GM21528 (cell line): ENCODE measurements around the gene ECM2.

Source experiments
- ATAC-seq: cut with Tn5 transposase; IDR thresholded peaks from one replicate; pipeline ENCODE4 v1.9.1; 2021; ENCODE audit warnings: mild to moderate bottlenecking, moderate library complexity; ENCODE audit not compliant: unreplicated experiment, low FRiP score

The ECM2 gene

DNA sequence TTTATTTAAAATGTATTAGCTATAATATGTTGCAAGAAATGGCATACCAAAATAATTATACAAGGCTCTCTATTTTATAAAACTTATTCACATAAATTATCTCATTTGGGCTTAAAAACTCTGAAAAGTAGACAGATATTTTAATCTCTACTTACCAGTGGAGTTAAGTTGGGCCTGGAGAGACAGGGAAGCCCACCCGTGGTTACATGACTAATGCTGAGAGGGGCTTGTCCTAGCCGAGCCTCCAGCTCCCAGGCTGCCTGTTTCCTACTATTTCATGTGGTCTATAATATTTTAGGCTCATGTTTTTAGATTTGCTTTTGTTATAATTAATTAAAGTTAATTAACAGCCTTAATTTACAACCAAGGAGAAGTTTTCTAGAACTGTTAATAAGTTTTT is 32.6 kb downstream of the ECM2 start:
- ATAC-seq, result no peak

DNA sequence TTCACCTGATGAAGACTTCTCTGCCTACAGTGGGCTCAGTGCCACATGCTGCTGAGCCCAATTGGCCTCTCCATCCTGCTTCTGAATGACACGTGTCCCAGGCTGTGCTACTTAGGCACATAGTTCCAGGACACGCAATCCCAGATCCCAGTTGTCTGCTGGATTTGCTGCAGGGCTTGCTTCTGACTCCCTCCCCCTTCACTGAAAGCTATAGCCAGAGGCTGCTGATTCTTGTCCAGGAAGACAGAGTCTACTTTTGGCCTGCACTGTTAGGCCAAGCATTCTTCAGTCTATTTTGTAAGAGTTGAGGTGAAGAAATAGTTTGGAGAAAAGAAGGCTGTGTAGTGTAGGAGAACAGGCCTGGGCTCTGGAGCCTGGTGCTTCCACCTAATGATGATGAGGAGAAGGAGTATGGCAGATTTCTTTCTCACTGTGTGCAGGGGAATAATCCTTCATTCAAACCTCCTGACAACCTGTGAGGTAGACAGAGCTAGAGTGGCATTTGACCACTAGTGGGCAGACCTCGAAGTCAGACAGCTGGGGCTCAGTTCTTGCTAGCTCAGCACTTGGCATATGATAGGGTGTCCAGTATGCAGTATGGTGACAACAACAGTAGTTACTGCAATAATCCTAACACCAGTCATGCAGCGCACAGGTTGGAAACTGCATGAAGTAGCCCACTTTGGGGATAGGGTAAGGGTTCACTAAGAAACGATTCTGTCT is 34.0 kb downstream of the ECM2 start:
- no peak for ATAC-seq

DNA sequence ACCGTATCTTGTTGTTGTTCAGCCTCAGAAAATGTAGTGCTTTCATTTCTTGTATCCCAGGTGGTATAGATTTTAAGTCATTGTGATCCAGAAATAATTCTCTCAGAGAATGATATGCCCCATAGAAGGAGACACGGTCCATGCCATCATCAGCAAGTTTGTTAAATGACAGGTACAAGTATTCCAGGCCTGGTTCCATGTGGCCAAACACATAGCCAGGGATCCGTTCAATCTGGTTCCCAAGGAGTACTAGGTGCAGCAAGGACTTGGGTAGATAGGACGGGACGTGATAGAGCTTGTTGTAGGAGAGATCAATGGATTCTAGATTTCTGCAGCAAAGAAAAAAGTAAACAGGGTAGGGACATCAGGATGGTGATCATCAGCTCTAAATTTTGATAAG is 35.1 kb downstream of the ECM2 start:
- no peak for ATAC-seq

DNA sequence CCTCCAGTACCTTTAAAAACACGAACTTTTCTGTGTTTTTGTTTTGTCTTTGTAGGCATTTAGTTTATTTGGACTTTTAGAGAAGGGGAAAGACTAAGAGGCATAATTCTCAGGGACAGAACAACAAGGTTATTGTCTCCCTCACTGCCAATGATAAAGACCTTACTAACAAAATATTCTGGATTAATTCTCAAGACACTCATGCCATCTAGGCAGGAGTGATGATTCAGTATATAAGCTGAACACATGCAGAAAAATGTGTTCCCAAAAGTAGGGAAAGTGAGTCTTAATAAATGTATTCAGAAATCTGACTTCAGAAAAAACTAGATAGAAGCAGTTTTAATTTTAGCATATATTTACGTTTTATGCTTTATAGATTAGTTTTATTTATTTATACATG is 36.1 kb downstream of the ECM2 start:
- ATAC-seq, result no peak

DNA sequence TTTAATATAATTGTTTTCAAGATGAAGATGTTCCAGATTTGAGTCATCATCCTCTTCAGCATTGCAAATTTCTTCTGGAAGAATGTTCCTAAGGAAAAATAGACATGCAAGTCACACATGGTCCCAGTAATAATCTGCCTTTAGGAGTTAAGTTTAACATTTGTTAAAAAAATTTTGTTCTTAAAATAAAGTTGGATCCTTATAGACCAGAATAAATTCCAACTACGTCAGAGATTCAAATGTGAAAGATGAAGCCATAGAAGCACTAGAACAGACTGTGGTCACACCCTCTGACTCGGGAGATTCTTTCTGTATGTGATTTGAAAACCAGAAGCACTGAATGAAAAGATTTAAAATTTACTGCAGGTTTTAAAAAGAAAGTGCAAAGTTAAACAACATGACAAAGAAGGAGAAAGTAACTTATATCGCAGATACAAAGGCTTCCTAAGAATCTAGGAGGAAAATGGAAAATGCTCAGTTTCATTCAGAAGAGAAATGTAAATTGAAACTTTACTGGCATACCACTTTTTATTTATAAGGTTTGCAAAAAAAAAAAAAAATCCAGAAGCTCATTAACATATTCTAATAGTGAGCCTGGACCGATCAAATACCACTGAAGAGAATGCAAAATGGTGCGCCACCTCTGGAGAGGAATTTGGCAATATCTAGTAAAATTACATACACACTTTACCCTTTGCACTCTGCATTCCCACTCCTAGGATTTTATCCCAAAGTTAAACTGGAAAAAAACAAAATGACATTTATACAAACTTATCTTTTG is 39.2 kb downstream of the ECM2 start:
- no peak for ATAC-seq

DNA sequence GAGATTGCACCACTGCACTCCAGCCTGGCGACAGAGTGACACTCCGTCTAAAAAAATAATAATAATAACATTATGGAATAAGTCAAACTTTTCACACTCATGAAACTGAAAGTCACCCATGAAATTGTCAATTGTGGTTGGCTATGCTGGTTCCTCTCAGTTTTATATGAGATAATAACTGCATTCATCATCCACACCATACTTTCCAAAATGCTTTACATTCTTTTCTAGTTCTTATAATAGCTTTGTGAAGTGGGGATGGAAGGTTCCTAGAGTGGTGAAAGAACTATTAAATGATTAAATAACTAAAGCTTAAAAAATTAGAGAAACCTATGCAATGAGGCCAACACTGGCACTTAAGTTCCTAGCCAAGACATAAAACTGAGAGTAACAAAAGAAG is 40.9 kb downstream of the ECM2 start:
- ATAC-seq, result no peak

DNA sequence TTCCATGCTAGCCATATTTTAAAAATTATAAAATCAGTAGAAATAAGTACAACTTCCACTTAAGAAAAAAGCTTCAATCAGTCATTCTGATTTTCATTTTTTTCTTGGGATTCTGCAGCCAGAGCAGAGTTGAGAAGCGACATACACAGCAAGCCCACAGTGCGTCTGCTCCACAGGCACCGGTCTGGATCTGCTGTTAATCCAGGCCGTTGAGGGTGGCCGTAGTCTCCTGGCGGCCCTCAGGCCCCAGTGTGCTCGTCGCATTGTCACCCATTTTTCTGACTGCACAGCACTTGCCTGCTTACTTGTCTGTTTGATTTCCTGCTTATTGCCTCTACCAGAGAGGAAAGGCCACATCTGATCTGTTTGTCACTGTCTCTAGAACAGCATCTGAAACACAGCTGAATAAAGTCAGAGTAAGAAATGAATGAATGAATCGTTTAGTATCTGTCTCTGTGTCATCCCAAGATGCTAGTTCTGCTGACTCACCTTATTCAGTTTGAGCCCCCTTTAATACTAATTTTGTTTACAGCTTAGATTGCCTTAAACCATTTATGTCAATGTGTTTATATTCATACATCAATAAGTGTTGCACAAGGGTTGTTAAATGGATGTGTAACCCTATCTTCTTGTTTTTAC is 41.9 kb downstream of the ECM2 start:
- no peak for ATAC-seq

DNA sequence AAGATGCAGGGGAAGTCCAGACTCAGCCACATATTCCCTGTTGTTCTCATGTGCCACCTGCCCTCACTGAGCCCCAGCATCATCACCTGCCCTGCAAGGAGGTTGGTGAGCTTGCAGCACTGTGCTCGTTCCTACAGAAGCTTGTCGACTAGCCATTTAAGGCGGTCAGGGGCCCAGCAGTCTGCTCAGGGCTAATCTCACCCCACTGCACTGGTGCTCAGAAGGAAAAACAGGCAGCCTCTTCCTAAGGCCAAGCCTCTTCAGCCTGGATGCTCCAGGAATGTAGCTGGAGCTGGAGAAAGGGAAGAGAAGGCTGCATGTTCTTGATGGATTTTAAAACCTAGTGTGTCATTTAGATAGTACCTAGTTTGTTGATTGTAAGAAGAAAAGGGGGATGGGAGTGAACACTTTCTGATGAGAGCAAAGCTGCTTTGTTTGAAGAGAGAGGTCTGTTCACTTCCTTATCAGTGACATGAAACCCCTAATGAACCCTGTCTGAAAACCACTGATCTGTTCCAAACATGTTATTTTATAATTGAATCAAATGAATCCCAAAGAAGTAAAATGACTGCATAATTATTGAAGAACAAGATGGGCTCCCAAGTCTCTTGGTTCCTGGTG is 42.9 kb downstream of the ECM2 start:
- ATAC-seq, result no peak

DNA sequence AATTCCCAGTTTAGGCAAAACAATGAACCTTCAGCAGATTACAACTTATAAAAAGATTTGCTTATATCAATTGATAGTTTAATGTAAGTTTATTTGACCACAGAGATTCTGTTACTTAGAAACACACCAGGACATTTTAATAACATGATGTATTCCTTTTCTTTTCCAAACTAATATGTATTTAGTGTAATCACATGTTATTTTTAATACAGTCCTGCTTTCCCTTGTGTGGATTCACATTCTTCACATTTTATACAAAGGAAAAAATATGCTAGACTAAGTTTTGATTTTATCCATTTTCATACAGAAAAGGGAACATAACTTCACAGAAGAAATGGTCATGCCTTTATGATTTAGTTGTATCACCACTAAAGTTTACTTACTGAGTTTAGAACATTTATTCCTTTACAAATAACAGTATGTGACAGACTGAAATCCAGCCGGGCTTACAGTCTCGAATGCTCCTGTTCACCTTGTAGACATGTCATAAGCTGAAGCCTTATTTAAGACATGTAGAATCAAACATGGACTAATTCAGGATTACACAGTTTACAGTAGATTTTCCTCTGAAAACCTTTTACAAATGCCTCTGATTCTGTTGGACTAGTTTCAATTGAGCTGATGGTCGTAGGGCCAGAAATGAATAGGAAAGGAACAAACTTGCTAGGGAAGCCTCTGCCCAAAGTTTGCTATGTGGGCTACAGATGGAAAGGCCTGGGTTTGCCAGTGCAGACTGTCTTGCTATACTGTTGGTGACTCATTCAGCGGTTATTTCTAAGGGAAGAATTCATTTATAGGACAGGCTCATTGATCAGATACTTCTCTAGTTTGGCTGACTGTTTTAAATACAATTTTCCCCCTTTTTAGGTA is 46.9 kb downstream of the ECM2 start:
- ATAC-seq, result no peak

DNA sequence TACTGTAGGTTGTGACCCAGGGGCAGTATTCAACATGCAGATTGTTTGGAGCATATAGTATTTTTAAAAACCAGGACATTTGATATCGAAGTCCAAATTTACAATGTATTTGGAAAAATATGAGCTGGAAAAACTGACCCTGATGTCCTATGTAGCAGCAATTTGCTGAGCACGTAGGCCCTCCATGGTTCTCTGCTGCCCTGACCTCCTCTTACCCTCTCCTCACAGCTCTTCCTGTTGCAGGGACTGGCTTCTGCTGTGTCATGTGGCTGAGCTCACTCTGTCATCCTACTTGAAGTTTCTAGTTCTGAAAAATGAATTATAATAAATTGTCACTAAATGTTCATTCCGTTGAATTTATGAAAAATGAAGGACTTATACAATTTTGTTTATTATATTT is 49.4 kb downstream of the ECM2 start:
- no peak for ATAC-seq

DNA sequence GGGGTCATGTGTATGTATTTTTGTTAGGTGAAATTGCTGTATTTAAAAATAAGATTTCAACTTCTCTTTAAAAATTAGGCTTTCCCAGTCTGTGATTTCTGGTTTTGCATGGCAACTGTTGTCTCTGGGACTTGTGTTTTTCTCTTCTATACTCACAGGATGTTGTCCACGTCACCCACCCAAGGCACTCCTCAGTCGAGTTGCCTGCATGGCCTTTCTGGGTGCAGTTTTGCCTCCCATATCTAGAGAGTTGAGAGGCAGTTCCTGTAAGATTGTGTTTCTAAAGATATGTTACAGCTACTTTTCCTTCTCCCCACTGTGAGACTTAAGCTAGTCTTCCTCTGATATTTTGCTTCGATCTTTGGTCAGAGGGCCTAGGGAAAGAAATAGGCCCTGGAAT is 51.2 kb downstream of the ECM2 start:
- no peak for ATAC-seq

DNA sequence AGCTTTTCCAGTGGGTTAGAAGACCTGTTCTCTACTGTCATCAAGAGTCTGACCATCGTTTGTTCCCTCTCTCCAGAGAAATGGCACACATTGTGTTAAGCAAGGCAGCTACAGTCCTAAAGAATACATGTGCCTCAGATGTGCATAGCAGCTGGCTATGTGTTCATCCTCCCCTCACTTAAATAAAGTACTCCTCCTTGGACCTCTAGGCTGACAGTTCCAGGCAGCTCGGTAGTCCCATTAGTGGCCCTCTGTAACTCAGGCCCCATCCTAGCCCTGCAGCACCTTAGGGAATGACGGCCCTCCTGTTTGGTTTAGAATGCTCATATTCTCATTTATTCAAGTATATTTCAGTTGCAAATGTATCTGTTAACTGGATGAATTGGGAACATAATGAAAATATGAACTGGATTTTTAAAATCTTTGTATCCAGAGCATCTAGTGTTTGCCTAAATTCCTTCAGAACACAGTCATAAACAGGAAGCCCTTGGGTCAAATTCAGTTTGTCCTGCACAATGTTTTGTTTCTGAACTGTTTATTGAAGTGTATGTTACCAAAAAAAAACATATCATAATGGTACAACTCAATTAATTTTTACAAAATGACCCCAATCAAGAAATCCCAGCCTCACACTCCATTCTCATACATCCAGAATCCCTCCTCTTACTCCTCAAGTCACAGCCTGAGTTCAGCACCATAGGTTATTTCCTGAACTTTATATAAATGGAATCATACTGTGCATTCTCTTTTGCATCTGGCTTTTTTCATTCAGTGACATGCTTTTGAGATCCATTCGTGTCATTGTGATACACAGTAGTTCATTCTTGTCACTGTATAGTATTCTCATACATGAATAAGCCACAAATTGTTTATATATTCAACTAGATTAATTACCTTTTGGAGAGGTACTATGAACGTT is 51.9 kb downstream of the ECM2 start:
- ATAC-seq, result no peak

DNA sequence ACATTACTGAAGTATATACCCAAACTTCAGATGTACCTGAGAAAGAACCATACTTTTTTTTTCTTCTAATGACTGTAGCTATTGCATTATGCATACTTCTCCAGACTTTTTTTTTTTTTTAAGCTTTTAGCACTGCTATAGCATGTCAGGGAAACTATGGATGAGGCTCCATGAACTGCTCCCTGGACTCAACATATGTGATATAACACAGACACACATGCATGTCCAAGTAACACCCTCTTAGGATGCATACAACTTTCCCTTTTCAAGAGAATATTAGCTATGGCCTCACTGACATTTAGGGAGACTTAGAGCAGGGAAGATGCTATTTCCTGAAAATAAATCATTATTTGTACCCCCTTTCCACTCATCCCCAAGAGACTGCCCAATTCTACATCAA is 53.0 kb downstream of the ECM2 start:
- no peak for ATAC-seq

DNA sequence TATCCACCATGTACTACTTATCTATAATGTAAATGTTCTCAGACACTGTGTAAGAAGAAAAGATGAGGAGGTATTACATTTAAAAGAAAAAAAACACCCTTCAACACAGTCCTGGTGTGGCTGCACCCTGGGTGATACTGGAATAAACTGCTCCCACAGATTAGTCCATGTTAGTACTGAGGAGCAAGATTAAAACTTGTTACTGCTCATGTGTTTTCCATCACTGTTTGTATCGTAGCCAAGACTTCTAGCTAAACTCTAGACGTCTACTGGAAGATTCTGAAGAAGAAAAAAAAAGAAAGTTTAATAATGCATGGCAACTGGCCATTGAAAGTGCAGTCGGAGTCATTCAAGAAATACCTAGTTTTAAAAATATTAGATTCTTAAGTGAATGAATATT is 53.5 kb downstream of the ECM2 start, which contains the start of gene ASPN:
ASPN (minus strand) TSS at position 178 of the 400 bp plus-strand sequence.
- no peak for ATAC-seq

DNA sequence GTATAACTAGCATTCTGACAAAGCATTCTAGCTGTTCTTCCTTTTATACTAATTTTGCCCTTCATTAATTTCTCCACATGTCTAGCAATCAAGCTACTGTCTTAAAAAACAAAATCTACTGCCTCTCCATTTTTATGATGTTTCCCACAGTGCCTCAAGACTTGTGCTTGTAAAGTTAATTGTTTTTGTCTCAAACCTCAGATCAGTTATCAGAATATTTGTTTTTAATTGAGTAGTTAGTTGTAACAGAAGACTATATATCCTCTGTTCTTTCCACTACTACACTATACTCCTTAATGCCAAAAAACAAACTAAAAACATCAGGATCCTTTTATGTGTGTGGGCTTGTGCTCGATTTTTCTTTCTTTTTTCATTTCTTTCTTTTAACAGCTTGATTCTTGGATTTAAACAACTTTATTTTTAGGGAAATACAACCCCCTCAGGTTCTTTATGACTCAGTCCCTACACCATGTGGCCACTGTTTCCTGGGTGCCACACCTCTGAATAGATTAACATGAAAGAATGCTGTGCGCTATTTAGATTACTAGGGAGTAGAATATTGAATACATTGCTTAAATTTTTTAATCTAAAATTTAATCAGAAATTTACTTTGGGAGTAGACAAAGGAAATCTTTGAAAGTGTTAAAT is 54.7 kb downstream of the ECM2 start:
- no peak for ATAC-seq

DNA sequence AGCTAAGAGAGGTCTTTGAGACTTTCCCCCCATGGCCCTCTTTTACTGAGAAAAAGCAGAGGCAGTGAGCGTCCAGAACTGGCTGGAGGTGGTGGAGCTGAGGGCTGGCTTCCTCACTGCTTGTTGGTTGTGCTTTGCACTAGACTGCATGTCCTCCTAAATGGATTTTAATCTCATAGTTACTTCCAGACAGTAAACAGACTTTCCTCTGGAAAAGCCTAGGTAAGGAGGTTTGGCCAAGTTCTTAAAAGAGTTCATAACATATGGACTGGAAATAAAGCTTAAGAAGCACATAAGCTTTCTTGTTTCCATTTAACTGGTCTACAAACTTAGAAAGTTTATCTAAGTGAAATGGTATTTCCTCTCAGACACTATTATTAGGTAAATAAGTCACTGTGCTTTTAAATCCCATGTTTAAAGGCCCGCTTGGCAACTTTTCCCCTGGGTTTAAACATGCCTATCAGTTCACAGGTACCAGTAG is 55.5 kb downstream of the ECM2 start:
- no peak for ATAC-seq

DNA sequence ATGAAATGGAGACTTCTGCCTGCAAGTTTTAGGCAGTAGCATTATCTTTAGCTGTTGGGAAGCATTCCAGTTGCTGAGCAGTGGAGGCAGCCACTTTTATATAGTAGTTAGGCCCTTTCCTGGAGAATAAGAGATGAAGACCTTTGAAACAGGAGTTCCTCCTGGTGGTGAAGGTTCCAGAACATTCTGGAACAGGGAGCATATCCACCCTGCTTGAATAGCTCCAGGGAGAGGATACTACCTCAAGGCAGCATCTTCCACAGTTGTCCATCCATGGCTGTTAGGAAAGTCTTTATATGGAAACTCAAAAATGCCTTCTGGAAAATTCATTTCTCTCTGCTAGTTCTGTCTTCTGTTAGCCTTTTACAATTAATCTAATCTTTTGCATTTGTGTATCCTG is 56.4 kb downstream of the ECM2 start:
- ATAC-seq, result no peak

DNA sequence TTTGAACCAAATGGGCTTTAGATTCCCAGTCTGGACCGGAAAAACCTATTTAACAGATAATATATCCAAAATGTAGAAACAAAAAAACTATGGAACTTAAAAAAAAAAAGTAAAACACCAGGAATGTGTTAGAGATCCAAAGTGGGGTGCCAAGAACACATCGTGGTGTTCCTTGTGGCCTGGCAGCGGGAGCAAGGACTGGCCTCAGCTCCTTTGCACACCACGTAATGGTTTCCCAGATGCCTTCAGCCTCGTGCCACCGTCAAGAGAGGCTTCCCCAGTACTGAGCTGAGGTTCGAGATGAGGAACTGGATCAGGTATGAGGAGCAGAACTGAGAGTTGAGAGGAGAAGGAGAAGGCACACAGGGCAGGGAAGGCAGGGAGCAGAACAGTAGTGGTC is 57.0 kb downstream of the ECM2 start:
- no peak for ATAC-seq

DNA sequence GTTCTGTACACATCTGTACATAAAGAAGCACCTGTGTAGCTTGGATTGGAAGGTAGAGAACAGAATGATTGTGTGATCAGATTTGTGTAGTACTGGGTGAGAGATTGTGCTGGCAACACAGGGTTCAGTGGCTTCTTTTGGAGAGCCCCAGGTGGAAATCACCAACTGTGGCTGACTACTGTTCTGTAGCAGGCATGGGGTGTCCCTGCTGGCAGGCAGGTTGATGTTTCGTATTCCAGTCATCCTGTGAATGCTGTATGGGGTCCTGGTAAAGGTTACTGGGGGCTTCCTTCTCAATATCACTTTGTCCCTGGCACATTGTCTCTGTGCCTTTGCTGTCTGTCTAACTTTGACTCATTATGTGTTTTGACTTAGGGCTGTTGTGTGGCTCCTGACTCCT is 58.8 kb downstream of the ECM2 start:
- ATAC-seq, result no peak
